Activated CD8-positive, alpha-beta memory T cell treated with anti-CD3 and anti-CD28 coated beads for 48 hours (primary cell): ENCODE results near the gene ARRB1.
"Not testable (repeated sequence)": the region's sequence is repeated elsewhere in the genome, so short reads cannot be mapped to it uniquely, and the experiment has no call there.

ENCODE experiments used
- DNase-seq, 3 experiments: peaks; one replicate each; pipeline ENCODE4 v3.0.0-alpha.2; 2020; ENCODE audit warnings: low read depth in 2 of 3, low spot score in 2 of 3

The ARRB1 gene

DNA sequence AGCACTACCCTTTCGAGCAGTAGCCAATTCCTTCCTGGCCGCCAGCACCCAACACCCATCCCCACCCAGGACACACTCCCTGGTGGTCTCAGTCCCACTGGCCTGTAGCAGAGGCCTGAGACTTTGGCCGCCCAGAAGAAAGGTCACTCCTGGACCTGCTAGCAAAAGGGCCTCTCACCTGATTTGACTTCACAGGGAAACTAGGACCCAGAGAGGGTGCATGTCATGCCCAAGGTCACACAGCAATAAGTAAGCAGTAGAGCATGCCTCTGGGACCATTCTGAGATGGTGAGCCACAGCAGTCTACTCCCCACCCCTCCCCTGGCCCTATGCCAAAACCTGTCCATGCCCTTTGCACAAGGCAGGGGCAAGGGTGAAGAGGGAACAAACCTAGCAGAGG lies 7.3 kb downstream of the ARRB1 start:
- DNase-seq, result no peak

DNA sequence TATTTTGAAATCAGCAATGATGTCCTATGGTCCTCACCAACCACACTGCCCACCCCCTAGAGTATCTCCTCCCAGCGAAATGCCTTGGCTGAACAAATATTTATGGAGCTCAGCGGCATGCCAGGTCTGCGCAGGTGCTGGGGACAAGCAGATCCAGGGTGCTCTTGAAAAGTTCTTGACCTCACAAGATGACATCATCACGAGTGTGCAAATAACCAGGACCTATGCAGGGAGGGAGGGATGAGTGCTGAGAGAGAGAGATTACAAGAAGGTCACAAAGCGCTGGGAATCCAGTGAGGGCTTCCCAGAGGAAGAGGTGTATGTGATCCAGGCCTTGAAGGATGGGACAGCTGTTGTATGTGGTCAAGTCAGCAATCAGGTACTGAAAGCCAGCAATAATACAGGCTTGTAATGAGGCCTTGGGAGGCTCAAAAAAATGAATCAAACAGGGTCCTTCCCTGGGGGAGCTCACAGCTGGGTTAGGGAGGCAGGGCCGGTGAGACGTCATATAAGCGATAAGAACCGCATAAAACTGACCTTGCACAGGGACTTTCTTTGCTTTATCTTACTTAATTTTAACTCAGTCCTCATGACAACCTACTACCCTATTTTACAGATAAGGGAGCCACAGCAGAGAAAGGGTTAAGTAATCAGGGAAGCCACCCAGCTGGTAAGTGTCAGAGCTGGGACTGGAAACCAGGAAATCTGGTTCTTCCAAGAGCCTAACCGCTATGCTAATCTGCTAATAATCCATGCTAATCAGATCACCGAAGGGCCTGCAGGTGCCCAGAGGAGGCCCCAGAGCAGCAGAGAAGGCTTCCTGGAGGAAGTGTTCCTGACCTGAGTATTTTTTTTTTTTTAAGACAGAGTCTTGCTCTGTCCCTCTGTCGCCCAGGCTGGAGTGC lies 8.2 kb downstream of the ARRB1 start:
- DNase-seq, result no peak

DNA sequence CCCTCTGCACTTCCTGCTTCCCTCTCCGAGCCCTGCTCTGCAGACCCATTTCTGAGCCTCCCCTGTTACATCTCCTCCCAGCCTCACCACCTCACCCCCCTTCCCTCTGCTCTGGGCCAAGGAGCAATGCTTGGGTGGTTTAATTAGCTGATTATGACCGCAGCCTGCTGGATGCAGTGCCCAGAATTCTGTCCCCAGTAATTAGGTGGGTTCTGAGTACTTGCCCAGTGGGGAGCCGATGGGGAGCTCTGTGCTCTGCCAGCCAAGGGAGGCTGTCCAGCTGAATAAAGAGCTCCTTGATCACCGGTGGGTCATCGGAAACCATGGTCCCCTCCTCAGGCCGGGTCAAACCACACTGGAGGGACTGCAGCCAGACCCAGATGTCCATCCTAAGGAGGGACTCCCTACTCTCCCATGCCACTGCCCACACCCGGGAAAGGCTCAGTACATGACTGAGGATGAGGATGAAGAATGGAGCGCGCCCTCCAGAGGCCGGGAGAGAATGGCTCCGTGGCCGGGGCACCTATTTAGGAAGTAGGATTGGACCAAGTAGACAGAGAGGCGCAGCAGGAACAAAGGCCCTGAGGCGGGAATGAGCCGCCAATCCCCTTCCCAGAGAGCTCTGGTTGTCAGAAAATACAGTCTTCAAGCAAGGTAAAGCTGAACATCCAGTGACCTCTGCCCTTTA lies 9.1 kb downstream of the ARRB1 start:
- DNase-seq, result no peak

DNA sequence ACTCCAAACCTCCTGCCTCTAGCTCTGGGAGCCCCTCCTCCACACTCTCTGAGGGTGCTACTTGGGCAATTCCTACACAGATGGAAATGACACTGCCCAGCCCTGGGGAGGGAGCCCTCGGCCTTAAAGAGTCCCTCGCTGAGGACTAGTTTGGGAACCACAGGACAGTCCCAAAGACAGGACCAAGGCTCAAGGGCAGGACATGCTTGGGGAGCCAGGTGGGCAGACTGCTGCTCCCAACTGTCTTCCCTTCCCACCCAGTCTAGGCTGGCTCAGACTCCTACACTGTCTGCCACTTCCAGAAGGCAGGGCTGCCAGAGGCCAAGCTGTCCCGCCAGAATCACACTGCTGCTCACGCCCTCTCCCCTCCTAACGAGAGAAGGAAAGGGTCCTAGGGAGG lies 9.8 kb downstream of the ARRB1 start:
- no peak for DNase-seq

DNA sequence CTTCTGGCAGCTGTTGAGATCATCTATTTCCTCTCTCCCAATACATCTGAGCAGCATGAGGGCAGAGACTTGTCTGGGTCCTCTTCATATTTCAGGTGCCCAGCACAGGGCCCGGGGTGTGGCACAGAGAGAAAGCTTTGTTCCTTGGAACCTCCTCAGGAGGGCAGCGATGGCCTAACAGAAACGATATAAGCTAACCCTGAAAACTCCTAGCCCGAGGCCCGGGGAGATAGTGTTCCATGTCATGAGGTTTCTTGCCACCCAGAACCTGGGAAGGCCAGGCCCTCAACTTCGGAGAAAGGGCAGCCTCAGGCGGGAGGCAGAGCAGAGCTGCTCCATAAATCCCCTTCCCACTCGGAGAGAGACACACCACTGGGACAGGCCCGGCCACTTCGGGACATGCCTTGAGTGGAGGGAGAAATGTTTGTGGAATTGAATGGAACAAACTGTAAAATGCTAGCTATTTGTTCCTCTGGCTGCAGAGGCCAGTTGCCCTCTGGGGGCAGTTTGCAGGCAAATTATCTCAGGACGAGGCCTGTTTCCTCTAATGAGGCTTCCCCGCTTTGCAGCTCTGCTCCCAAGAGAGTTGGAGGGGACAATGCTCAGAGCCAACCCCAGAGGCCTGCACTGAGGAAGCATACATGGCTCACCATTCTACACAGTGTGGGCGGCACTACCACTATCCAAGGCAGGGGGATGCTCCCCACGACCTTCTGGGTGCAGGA lies 11.6 kb downstream of the ARRB1 start:
- DNase-seq, result no peak

DNA sequence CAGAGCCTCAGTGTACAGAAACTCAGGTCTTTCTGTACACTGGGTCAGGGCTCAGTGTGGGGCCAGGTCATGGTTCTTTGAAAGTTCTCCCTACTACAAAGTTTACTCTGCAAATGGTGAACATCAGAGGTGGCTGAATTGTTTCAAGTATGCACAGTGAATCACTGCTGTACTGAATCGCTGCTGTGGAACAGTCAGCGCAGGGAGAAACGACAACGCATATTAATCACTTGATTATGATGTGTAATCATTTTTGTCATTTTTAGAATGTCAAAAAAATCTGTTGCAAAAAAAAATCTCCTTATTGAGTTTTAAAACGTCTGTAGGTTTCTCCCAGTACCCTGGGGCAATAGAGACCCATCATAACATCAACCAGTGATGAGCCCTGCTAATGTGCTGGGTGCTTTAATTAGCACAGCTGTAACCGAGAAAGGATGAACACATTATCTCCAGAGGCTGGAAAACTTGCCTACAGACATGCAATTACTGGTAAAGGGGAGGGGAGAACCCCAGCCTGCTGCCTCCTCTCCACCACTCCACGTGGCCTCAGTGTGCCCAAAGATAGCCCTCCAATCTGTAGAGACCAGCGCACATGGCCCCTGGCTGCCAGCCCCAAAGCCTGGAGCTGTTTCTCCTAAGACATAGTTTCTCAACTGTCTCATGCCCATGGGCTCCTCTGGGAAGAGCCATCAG lies 12.8 kb downstream of the ARRB1 start:
- no peak for DNase-seq

DNA sequence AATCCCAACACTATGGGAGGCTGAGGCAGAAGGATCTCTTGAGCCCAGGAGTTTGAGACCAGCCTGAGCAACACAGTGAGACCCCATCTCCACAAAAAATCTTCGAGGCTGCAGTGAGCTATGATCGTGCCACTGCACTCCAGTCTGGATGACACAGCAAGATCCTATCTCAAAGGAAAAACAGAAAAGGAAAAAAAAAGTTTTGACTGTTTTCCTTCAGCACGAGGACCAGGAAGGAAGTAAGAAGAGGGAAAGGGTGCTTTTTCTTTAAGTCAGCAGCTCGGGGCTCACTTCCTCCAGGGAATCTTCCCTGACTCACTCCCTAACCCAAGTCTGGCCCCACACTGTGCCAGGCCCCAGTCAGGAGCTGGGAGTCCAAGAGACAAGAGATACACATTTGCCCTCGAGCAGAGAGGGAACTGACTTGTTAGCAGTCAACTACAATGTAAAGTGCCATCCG lies 14.2 kb downstream of the ARRB1 start:
- no peak for DNase-seq

DNA sequence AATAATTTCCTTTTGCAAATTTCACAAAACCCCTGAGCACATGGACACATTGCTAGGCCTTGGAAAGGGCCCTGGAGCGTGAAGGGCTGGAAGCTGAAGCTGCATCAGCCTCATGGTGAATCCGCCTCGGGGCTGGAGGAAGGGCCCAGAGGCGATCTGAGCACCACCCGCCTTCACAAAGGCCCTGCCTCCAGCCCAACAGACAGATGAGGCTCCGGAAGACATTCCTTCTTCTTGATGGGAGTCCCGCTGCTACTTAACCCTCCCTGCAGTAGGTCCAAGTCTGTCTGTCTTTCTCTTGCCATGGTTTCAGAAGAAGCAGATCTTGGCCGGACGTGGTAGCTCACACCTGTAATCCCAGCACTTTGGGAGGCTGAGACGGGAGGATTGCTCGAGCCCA lies 16.5 kb downstream of the ARRB1 start:
- no peak for DNase-seq

DNA sequence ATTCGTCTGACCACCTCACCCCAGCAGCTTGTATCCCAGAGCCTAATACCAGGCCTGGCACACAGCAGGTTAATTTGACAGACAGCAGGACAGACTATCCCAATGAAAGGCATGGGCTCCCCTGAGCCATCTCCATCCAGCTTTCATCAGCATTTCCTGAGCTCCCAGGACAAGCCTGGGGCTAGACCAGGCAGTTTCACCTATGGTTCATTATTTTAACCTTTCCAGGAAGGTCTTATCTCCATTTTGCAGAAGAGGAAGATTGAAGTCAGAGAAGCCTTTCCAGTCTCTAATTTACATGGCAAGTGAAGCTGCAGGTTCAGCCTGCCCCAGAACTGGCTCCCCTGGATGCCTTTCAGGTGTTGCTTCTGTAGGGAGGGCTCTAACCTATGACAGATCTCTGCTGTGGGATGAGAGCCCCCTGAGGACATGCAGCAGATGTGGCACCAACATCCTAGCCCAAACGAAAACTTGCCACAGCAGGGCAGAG lies 17.0 kb downstream of the ARRB1 start:
- DNase-seq, result no peak

DNA sequence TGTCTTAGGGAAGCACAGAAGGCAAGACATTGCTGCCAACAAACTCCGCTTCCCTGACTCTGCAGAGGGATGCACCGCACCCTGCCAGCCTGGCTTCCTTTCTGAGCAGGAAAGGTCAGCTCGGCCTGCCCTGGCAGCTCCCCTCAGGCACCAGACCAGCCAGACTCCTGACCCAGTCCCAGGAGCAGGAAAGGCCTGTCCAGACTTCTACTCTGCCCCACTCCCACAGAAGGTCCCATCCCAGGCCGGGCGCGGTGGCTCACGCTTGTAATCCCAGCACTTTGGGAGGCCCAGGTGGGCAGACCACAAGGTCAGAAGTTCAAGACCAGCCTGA lies 17.7 kb downstream of the ARRB1 start:
- DNase-seq, result no peak

DNA sequence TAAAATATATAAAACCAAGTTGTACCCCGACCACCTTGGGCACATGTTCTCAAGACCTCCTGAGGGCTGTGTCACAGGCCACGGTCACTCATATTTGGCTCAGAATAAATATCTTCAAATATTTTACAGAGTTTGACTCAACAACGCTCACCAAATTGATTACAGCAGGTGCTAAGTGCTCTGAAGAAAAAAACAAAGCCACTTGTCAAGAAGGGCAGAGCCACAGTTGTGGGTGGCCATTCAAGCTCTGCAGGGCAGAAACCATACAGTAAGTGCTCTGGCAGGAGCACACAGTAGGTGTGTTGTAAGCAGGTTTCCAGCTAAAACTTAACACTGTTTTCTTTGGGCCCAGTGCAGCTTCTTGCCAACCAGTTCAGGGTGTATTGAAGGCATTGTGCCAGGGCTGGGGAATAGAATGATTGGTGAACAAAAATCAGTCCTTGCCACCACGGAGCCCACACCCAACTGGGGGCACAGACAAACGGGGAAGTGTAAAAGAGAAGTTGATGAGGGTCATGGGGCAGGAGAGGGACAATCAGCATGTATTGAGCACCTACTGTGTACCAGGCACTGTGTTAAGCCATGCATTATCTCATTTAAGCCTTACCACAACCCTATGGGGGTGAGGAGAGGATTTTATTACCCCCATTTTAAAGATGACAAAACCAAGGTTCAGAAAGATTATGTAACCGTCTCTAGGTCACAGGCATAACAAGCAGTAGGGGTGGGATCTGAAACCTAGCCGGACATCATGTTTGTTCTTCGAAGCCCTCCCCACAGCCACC lies 18.2 kb downstream of the ARRB1 start:
- no peak for DNase-seq

DNA sequence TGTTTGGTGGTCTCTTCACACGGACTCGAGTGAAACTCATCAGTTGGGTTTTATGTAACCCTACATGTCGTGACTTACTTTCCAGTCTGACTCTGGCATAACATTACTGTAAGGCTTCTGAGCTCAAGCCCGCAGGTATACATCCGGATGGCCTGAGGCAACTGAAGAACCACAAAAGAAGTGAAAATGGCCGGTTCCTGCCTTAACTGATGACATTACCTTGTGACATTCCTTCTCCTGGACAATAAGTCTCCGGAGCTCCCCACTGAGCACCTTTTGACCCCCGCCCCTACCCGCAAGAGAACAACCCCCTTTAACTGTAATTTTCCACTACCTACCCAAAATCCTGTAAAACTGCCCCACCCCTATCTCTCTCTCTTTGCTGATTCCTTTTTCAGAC lies 19.7 kb downstream of the ARRB1 start:
- DNase-seq, result not testable (repeated sequence)

DNA sequence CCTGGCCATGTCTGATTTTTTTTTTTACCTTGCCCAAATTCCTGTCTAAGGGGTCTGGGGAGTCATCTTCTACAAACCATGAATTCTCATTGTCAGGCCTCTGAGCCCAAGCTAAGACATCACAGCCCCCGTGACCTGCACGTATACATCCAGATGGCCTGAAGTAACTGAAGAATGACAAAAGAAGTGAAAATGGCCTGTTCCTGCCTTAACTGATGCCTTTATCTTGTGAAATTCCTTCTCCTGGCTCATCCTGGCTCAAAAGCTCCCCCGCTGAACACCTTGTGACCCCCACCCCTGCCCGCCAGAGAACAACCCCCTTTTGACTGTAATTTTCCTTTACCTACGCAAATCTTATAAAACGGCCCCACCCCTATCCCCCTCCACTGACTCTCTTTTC lies 20.2 kb downstream of the ARRB1 start:
- not testable (repeated sequence) for DNase-seq

DNA sequence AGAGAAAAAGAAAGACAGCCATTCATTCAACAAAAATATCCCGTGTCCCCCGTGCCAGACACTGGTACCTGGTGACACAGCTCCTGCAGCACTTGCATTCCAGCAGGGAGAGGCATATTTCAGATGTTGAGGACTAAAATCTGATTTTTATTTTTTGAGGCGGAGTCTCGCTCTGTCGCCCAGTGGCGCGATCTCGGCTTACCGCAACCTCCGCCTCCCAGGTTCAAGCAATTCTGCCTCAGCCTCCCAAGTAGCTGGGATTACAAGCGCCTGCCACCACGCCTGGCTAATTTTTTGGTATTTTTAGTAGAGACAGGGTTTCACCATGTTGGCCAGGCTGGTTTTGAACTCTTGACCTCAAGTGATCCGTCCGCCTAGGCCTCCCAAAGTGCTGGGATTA lies 20.6 kb downstream of the ARRB1 start:
- not testable (repeated sequence) for DNase-seq

DNA sequence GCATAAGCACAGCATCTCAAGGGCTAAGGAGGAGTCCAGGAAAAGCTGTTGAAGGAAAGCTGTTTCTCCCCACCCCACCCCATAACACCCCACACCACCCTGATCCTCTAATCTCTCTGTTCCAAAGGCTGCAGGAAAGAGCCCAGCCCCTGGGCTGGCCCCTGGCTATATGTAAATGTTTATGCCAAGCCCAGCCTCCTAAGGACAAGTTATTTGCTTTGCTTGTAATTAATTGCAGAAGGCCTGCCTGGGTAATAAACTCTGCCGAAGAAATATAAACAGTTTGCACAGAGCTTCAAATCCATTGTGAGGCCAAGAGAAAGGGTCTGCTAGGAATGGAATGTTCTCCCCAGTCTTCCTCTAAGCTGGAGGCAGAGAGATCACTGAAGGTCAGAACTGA lies 21.2 kb downstream of the ARRB1 start:
- no peak for DNase-seq

DNA sequence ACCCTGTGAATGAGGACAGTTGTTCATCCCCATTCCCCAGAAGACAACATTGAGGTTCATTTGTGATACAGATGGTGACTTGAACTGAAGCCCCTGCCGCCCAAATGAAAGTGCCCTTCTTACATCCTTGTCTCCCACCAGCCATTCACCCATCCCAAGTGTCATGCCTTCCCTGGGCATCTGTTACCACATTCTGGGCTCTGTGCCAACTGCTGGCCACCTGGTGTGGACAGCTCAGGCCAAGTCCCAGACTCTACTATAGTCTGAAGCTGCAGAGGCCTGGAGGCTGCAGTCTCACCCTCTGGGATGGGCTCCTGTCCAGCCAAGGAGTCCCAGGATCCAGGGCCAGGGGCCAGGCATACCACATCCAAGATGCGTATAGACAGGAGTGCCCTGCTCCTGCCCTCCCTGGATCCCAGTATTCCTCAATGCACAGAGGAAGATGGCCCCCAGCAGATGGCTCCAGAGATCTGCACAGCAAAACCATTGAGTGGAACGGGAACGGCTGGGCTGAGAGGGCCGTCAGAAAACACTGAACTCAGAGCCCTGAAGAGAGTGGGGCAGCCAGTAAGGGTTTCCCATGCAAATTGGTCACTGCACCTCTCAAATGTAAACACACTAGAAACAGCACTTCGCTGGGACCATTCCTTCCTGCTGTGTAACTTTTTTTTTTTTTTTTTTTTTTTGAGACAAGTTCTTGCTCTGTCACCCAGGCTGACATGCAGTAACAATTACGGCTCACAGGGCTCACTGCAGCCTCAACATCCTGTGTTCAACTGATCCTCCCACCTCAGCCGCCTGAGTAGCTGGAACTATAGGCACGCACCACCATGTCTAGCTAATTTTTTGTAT lies 22.8 kb downstream of the ARRB1 start:
- DNase-seq, result peak in 1 of 3 experiments; percentile 9

DNA sequence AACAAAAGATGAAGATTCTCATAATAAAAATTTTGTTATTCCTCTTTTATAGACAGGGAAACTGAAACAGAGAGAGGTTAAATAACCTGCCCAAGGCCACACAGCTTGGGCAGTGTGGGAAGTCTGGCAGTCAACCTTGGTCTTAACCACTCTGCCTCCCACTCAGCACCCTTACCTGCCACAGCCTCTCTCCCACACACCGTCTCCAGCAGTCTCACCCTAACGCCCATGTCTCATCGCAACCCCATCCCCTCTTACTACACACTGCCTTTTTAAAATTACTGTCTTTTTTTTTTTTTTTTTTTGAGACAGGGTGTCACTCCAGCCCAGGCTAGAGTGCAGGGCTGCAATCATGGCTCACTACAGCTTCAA lies 25.0 kb downstream of the ARRB1 start:
- peak in 1 of 3 experiments; percentile 23 for DNase-seq

DNA sequence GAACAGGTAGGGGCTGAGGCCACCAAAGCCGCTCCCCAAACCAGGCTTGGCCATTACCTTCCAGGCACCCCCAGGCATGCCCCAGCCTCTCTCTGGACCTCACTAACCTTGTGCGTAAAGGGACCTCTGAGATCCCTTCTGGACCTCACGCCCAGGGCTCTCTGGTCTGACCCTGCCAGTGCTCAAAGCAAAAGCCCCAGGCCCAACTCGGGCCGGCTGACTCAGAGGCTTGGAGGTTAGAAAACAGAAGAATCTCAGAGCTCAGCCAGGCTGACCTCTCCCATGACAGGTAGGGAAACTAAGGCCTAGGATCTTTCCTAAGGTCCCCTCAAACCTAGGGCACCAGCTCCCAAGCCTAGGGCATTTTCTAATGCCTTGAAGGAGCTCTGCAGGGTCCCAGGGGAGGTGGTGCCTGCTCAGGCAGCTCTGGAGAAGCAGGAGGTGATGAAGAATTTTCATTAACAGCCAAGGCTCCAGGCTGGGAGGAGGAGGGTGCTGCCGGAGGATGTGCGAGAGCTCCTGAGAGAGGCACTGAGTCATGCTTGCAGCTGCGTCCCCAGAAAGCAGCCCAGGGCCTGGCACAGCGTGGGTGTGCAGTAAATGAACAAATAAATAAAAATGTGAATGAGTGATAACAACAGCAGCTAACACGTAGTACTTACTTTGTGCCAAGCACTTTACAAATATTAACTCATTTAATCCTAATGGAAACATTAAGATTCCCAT lies 25.6 kb downstream of the ARRB1 start:
- DNase-seq, result peak in 1 of 3 experiments; percentile 52

DNA sequence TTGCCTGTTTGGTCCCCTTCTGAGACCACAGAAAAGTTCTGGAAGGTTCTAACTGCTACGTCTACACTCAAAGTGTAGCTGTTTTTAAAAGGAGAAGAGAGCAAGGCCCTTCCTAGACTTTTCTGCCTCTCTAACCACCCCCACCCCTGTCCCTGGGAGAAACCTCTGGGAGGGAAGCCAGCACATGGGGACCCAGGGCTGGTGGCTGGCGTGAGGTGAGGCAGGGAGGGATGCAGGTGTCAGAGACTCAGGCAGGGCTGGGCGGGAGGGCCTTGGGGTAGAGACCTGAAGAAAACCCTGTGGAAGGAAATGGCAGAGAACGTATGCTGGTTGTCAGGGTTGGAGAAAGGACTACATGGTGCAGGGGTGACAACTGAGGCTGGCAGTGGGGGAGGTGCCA lies 26.7 kb downstream of the ARRB1 start:
- DNase-seq, result no peak
